ENCODE data around the gene PIK3CB. TPM values are rescaled to one million over a fixed set of nuclear protein-coding genes. Genes with fewer than 3 reads are reported as not detected.

The PIK3CB gene
- total and polyA plus RNA-seq, 9 donors: 10.6 to 27.1 (median 16.5) TPM

DNA sequence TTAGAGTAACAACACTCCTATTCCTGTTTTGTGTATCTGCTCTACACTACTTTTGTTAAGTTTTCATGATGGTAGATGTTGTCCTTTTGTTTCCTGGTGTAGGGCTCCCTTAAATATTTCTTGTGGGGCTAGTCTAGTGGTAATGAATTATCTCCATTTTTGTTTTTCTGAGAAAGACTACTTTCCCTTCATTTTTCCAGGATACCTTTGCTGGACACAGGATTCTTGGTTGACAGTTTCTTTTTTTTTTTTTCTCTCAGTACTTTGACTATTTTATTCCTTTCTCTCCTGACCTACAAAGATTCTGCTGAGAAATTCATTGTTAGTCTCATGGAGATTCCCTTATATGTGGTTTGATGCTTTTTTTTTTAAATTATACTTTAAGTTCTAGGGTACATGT is 188.2 kb downstream of the PIK3CB start:
- no peaks in the 10 kb centered on the region for H3K4me1 ChIP-seq (ENCODE audit: insufficient read depth)
- TF ChIP-seq POLR2A (IDR thresholded peaks at IDR 0.05) (no peak), EP300 (IDR thresholded peaks at IDR 0.05) (no peak)
- TF ChIP-seq, protein P1, sequence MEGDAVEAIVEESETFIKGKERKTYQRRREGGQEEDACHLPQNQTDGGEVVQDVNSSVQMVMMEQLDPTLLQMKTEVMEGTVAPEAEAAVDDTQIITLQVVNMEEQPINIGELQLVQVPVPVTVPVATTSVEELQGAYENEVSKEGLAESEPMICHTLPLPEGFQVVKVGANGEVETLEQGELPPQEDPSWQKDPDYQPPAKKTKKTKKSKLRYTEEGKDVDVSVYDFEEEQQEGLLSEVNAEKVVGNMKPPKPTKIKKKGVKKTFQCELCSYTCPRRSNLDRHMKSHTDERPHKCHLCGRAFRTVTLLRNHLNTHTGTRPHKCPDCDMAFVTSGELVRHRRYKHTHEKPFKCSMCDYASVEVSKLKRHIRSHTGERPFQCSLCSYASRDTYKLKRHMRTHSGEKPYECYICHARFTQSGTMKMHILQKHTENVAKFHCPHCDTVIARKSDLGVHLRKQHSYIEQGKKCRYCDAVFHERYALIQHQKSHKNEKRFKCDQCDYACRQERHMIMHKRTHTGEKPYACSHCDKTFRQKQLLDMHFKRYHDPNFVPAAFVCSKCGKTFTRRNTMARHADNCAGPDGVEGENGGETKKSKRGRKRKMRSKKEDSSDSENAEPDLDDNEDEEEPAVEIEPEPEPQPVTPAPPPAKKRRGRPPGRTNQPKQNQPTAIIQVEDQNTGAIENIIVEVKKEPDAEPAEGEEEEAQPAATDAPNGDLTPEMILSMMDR (IDR thresholded peaks at IDR 0.05): no peak
- H3K36me3 ChIP-seq: no peaks in the 10 kb centered on the region
- no peak for DNase-seq
- no peak overlapping the region for H3K4me3 ChIP-seq
- intact Hi-C loops (cut with DNase I): no loop called here
- H3K27me3 ChIP-seq: no peaks in the 10 kb centered on the region
- H3K9me3 ChIP-seq: no peaks in the 10 kb centered on the region
- no peak overlapping the region for H3K27ac ChIP-seq

DNA sequence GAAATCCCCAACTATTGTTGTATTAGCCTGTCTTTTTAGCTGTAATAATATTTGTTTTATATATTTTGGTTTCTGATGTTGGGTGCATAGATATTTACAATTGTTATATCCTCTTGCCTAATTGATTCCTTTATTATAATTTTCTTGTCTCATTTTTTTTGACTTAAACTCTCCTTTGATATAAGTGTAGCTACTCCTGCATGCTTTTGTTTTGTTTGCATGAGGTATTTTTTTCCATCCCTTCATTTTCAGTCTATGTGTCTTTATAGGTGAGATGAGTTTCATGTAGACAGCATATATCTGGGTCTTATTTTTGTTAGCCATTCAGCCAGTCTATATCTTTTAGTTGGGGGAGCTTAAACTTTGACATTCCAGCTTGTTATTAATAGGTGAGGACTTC is 188.7 kb downstream of the PIK3CB start:
- H3K4me1 ChIP-seq (ENCODE audit: insufficient read depth): no peaks in the 10 kb centered on the region
- TF ChIP-seq, protein P1 (IDR thresholded peaks at IDR 0.05): no peak
- TF ChIP-seq EP300 (IDR thresholded peaks at IDR 0.05): no peak
- no peaks in the 10 kb centered on the region for H3K36me3 ChIP-seq
- no peak overlapping the region for H3K27ac ChIP-seq
- H3K4me3 ChIP-seq: no peak overlapping the region
- no peak for DNase-seq
- intact Hi-C loops (cut with DNase I): no loop called here
- no peaks in the 10 kb centered on the region for H3K9me3 ChIP-seq
- H3K27me3 ChIP-seq: no peaks in the 10 kb centered on the region

DNA sequence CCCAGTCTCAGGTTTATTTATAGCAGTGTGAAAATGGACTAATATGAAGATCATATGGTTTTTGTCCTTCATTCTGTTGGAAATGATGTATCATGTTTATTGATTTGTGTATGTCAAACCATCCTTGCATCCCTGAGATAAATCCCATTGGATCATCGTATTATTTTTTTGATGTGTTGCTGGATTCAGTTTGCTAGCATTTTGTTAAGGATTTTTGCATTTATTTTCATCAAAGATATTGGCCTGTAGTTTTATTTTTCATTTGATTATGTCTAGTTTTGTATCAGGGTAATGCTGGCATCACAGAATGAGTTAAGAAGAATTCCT is 191.8 kb downstream of the PIK3CB start:
- WGBS, 3 donors: 92 to 100% (median 94%) methylated on average over 1 of the region's 1 CpG
- no peaks in the 10 kb centered on the region for H3K9me3 ChIP-seq
- no peaks in the 10 kb centered on the region for H3K27me3 ChIP-seq
- no peaks in the 10 kb centered on the region for H3K36me3 ChIP-seq
- no peak overlapping the region for H3K27ac ChIP-seq
- intact Hi-C loops (cut with DNase I): no loop called here
- H3K4me3 ChIP-seq: no peak overlapping the region
- TF ChIP-seq EP300 (IDR thresholded peaks at IDR 0.05): no peak
- no peak for TF ChIP-seq POLR2A (IDR thresholded peaks at IDR 0.05)
- TF ChIP-seq, protein P1 (IDR thresholded peaks at IDR 0.05): no peak
- H3K4me1 ChIP-seq (ENCODE audit: insufficient read depth): no peaks in the 10 kb centered on the region
- DNase-seq: no peak

DNA sequence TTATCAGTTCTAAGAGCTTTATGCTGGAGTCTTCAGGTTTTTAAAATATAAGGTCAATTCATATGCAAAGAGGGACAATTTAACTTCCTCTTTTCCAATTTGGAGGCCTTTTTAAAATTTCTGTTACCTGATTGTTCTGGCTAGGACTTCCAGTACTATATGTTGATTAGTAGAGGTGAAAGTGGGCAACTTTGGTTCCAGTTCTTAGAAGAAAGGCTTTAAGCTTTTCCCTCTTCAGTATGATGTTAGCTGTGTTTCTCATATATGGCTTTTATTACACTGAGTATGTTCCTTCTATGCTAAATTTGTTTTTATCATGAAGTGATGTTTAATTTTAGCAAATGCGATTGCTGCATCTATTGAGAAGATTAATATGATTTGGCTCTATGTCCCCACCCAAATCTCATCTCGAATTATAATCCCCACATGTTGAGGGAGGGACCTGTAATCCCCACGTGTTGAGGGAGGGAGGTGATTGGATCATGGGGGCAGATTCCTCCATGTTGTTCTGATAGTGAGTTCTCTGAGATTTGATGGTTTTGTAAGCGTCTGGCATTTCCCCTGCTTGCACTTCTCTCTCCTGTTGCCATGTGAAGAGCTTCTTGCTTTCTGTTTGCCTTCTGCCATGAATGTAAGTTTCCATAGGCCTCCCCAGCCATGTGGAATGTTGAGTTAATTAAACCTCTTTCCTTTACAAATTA is 192.4 kb downstream of the PIK3CB start:
- Histone ChIP-seq H3K27me3 (no peaks in the 10 kb centered on the region), H3K4me1 (ENCODE audit: insufficient read depth) (no peaks in the 10 kb centered on the region), H3K36me3 (no peaks in the 10 kb centered on the region), H3K4me3 (no peak overlapping the region), H3K9me3 (no peaks in the 10 kb centered on the region), H3K27ac (no peak overlapping the region)
- WGBS, 3 donors: 77 to 84% (median 81%) methylated on average over 4 of the region's 4 CpGs
- TF ChIP-seq EP300 (IDR thresholded peaks at IDR 0.05): no peak
- no peak for TF ChIP-seq POLR2A (IDR thresholded peaks at IDR 0.05)
- TF ChIP-seq, protein P1 (IDR thresholded peaks at IDR 0.05): no peak
- no peak for DNase-seq
- intact Hi-C loops (cut with DNase I): no loop called here
